Ascending aorta (tissue), 2 donors: Measurements from ENCODE around the gene TAF1L. TPM values are rescaled to one million over a fixed set of nuclear protein-coding genes. Genes with fewer than 3 reads are reported as not detected.
"Not testable (repeated sequence)": the region's sequence is repeated elsewhere in the genome, so short reads cannot be mapped to it uniquely, and the experiment has no call there.

ENCODE experiments used
- DNase-seq, 2 donors: peaks; one replicate each; pipeline ENCODE4 v3.0.0-alpha.2; 2019; ENCODE audit warnings: low spot score in 2 of 2
- H3K27ac ChIP-seq, 2 donors: fragments of 200-600 bp; sonication (generic); one replicate each; pipeline ENCODE4 v1.5.1; 2016 to 2017; ENCODE audit warnings: mild to moderate bottlenecking in 1 of 2
- H3K27me3 ChIP-seq: fragments of 200-600 bp; sonication (generic); one replicate; pipeline ENCODE4 v1.5.1; 2017
- H3K36me3 ChIP-seq, 2 donors: fragments of 200-600 bp; sonication (generic); one replicate each; pipeline ENCODE4 v1.5.1; 2016
- H3K4me1 ChIP-seq, 2 donors: fragments of 200-600 bp; sonication (generic); one replicate each; pipeline ENCODE4 v1.5.1; 2016 to 2017; ENCODE audit warnings: mild to moderate bottlenecking in 1 of 2
- H3K4me3 ChIP-seq, 2 donors: fragments of 200-600 bp; sonication (generic); one replicate each; pipeline ENCODE4 v1.5.1; 2016 to 2017; ENCODE audit warnings: mild to moderate bottlenecking in 1 of 2
- H3K9me3 ChIP-seq, 2 donors: fragments of 200-600 bp; sonication (generic); one replicate each; pipeline ENCODE4 v1.5.1; 2016
- CTCF ChIP-seq, 3 experiments: fragments of 200-600 bp in 2 of 3; fragments of 450-650 bp in 1 of 3; sonication (generic) in 2 of 3; IDR thresholded peaks; one replicate each; pipeline ENCODE4 v1.5.1; 2016 to 2019; ENCODE audit warnings: antibody characterized with exemption in 3 of 3, mild to moderate bottlenecking in 1 of 3, moderate library complexity in 1 of 3
- intact Hi-C: fragments of 100-400 bp; cut with DNase I; formaldehyde crosslinking; loops from one replicate; pipeline ENCODE4 v1.15.1; 2023
- total RNA-seq: library from RNA; depleted of rRNA; stranded (reverse); fragments of >200 nt; gene quantifications from one replicate; pipeline ENCODE4 v1.1.0, GENCODE V29; 2016

TAF1L gene
- total RNA-seq, 1 donor from 2014 or later = not detected

DNA sequence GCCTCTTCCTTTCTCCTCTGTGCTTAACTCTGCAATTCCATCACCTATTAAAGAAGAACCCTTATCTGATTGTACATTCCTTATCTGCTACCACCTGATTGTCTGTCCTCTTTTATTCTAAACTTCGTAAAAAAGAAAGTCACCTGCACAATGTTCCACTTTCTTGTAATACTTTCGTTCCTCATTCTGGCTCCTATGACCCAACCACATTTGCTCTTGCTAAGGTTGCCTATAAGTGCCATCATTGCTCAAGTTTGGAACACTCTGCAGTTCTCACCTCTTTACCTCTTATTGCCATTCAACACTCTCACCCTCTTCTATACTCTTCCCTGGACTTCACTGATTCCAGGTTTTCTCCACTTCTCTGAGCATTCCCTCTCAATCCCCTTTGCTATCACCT is 10.1 kb downstream of the TAF1L start:
- Histone ChIP-seq H3K9me3 (no peaks in the 10 kb centered on the region), H3K27ac (no peak overlapping the region), H3K4me3 (no peak overlapping the region), H3K36me3 (no peaks in the 10 kb centered on the region), H3K4me1 (no peaks in the 10 kb centered on the region), H3K27me3 (no peaks in the 10 kb centered on the region)
- no peak for TF ChIP-seq CTCF (IDR thresholded peaks at IDR 0.05)
- no peak for DNase-seq
- intact Hi-C loops = no loop called here

- intact Hi-C loops = no loop called here
- Histone ChIP-seq H3K9me3 (no peaks in the 10 kb centered on the region), H3K4me1 (no peaks in the 10 kb centered on the region), H3K4me3 (no peak overlapping the region), H3K27ac (no peak overlapping the region), H3K27me3 (no peaks in the 10 kb centered on the region), H3K36me3 (no peaks in the 10 kb centered on the region)
- no peak for DNase-seq
- TF ChIP-seq CTCF (IDR thresholded peaks at IDR 0.05) = no peak
Observed at GRCh38 chr9:32622948-32623347, 12.5 kb downstream of the TAF1L start.

GRCh38 chr9:32618261-32618660 is 17.2 kb downstream of the TAF1L start:
- H3K36me3 ChIP-seq = no peaks in the 10 kb centered on the region
- no peak for DNase-seq
- H3K4me3 ChIP-seq = no peak overlapping the region
- H3K4me1 ChIP-seq = no peaks in the 10 kb centered on the region
- no peaks in the 10 kb centered on the region for H3K27me3 ChIP-seq
- H3K9me3 ChIP-seq = no peaks in the 10 kb centered on the region
- no peak overlapping the region for H3K27ac ChIP-seq
- no peak for TF ChIP-seq CTCF (IDR thresholded peaks at IDR 0.05)
- intact Hi-C loops = no loop called here

GRCh38 chr9:32606811-32607210 is 28.7 kb downstream of the TAF1L start:
- no peaks in the 10 kb centered on the region for H3K27me3 ChIP-seq
- no peaks in the 10 kb centered on the region for H3K4me1 ChIP-seq
- no peak overlapping the region for H3K27ac ChIP-seq
- H3K36me3 ChIP-seq = no peaks in the 10 kb centered on the region
- no peak overlapping the region for H3K4me3 ChIP-seq
- TF ChIP-seq CTCF (IDR thresholded peaks at IDR 0.05) = no peak
- intact Hi-C loops = no loop called here
- H3K9me3 ChIP-seq = no peaks in the 10 kb centered on the region
- no peak for DNase-seq

- no peaks in the 10 kb centered on the region for H3K9me3 ChIP-seq
- no peak for TF ChIP-seq CTCF (IDR thresholded peaks at IDR 0.05)
- intact Hi-C loops = no loop called here
Observed at GRCh38 chr9:32603914-32604852, 31.3 kb downstream of the TAF1L start.

DNA sequence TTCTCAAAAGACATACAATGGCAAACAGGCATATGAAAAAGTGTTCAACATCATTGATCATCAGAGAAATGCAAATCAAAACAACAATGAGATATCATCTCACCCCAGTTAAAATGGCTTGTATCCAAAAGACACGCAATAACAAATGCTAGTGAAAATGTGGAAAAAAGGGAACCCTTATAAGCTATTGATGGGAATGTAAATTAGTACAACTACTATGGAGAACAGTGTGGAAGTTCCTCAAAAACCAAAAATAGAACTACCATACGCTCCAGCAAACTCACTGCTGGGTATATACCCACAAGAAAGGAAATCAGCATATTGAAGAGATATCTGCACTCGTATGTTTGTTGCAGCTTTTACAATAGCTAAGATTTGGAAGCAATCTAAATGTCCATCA is 36.4 kb downstream of the TAF1L start:
- H3K9me3 ChIP-seq, H3K27ac ChIP-seq, DNase-seq, H3K27me3 ChIP-seq, H3K36me3 ChIP-seq, intact Hi-C loops, H3K4me3 ChIP-seq, H3K4me1 ChIP-seq: not testable (repeated sequence)

More at GRCh38 chr9:32603914-32604852, 31.3 kb downstream of the TAF1L start:
- Histone ChIP-seq H3K4me1 (no peaks in the 10 kb centered on the region), H3K4me3 (no peak overlapping the region), H3K27ac (no peak overlapping the region), H3K36me3 (no peaks in the 10 kb centered on the region), H3K27me3 (no peaks in the 10 kb centered on the region)
- no peak for DNase-seq
